Measurements from ENCODE around the gene AHCYL2.
"Not testable (repeated sequence)": the region's sequence is repeated elsewhere in the genome, so short reads cannot be mapped to it uniquely, and the experiment has no call there.

AHCYL2 gene

DNA sequence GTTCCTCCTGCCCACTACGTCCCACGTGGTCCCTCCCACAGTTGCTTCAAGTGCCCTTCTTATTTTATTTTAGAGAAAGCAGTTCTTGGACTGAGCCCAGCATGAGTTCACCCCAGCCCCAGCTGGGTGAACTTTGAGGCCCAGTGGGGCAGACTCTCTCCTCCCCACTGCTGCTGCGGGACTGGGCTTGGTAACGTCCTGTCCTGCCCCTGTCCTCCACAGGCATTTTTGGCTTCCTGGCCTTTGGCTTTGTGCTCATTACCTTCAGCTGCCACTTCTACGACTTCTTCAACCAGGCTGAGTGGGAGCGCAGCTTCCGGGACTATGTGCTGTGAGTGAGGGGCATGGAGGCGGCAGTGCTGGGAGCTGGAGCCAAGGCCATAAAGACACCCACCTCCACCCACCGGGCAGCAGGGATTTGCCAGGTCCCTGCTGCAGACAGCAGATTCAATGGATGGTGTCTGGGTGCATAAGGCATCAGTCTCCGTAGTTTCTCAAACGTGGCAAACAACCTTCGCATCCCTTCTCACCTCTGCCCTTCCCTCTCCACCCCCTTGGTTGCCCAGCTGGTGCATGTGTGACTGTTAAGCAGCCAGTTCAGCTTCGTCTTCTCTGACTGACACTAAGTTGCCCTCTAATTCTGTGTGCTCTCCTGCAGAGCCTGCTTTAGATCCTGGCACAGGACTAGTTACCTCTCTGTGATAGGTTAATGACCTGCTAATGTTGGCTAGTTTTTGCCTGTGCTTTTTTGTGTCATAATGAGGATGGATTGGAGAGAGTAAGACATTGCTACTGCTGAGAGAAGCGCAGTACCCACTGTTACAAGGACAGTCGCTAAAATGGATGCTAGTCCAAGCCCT is 15.5 kb upstream of the AHCYL2 start:
- no peak for DNase-seq

DNA sequence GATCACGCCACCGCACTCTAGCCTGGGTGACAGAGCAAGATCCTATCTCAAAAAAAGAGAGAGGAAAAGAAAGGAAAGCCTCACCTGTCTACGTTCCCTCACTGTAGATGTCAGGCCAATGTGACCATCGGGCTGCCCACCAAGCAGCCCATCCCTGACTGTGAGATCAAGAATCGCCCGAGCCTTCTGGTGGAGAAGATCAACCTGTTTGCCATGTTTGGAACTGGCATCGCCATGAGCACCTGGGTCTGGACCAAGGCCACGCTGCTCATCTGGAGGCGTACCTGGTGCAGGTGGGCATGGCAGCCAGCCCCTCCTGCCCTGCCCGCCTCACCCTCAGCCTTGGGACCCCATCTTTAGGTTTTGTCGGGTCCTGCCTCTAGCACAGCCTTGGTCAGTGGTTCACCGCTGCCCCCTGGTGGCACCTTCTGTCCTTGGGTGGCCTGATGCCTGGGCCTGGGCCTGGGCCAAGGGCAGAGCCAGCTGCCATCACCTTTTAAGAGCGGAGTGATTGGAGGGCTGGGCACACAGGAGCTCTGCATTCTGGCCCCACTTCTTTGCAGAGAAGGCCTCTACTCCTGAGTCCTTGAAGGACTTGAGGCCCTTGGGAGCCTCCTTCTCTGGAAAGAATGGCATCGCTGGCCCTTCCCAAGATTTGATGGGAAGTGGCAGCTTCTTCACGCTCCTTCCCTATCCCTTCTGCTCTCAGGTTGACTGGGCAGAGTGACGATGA is 14.4 kb upstream of the AHCYL2 start:
- peak; percentile 10 for DNase-seq

DNA sequence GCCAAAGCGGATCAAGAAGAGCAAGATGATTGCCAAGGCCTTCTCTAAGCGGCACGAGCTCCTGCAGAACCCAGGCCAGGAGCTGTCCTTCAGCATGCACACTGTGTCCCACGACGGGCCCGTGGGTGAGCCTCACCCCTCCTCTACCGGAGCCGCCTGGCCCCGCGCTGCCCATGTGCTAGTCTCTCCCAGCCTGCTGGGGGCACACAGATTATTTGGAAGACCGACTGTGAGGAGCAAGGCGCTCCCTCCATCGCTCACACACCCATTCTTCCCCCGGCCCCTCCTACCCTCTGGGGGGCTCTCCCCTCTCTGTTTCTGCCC is 13.9 kb upstream of the AHCYL2 start:
- DNase-seq = no peak

DNA sequence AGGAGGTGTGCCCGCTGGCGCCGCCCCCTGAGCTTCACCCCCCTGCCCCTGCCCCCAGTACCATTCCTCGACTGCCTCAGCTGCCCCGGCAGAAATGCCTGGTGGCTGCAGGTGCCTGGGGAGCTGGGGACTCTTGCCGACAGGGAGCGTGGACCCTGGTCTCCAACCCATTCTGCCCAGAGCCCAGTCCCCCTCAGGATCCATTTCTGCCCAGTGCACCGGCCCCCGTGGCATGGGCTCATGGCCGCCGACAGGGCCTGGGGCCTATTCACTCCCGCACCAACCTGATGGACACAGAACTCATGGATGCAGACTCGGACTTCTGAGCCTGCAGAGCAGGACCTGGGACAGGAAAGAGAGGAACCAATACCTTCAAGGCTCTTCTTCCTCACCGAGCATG is 12.7 kb upstream of the AHCYL2 start:
- no peak for DNase-seq

DNA sequence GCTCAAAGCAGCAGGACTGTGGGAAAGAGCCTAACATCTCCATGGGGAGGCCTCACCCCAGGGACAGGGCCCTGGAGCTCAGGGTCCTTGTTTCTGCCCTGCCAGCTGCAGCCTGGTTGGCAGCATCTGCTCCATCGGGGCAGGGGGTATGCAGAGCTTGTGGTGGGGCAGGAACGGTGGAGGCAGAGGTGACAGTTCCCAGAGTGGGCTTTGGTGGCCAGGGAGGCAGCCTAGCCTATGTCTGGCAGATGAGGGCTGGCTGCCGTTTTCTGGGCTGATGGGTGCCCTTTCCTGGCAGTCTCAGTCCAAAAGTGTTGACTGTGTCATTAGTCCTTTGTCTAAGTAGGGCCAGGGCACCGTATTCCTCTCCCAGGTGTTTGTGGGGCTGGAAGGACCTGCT is 12.2 kb upstream of the AHCYL2 start:
- no peak for DNase-seq

DNA sequence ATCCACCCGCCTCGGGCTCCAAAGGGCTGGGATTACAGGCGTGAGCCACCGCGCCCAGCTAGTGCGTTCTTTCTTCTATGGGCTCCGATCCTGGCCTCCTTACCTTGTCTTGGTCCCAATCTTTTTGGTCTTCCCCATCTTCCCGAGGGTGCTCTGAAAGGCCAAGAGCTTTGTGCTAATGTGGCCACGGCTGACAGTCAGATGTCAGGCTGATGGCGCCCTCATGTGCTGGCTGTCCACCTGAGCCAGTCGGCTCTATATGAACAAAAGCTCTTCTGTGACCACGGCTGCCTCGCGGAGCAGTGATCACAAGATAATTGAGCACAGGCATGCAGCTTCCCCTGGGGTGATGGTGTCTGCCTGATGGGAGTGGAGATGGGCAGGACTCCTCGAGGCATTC is 11.0 kb upstream of the AHCYL2 start:
- no peak for DNase-seq

DNA sequence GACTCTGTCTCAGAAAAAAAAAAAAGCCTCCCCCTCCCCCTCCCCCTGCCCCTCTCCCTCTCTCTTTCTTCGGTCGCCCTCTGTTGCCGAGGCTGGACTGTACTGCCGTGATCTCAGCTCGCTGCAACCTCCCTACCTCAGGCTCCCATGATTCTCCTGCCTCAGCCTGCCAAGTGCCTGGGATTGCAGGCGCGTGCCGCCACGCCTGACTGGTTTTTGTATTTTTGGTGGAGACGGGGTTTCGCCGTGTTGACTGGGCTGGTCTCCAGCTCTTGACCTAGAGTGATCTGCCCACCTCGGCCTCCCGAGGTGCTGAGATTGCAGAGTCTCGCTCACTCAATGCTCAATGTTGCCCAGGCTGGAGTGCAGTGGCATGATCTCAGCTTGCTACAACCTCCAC is 9.1 kb upstream of the AHCYL2 start:
- not testable (repeated sequence) for DNase-seq

DNA sequence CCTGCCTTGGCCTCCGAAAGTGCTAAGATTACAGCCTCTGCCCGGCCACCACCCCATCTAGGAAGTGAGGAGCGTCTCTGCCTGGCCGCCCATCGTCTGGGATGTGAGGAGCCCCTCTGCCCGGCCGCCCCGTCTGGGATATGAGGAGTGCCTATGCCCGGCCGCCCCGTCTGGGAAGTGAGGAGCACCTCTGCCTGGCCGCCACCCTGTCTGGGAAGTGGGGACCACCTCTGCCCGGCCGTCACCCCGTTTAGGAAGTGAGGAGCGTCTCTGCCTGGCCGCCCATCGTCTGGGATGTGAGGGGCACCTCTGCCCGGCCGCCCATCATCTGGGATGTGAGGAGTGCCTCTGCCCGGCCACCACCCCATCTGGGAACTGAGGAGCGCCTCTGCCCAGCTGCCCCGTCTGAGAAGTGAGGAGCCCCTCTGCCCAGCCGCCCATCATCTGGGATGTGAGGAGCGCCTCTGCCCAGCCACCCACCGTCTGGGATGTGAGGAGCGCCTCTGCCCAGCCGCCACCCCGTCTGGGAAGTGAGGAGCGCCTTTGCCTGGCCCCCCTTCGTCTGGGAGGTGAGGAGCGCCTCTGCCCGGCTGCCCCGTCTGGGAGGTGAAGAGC is 8.6 kb upstream of the AHCYL2 start:
- not testable (repeated sequence) for DNase-seq

DNA sequence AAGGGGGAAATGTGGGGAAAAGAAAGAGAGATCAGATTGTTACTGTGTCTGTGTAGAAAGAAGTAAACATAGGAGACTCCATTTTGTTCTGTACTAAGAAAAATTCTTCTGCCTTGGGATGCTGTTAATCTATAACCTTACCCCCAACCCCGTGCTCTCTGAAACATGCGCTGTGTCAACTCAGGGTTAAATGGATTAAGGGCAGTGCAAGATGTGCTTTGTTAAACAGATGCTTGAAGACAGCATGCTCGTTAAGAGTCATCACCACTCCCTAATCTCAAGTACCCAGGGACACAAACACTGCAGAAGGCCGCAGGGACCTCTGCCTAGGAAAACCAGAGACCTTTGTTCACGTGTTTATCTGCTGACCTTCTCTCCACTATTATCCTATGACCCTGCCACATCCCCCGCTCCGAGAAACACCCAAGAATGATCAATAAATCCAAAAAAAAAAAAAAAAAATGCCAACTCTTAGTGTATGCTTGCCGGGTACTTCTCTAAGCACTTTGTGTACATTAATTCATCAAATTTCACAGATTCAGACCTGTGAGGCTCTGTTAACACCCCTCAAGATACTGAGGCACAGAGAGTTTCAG is 7.9 kb upstream of the AHCYL2 start:
- not testable (repeated sequence) for DNase-seq

DNA sequence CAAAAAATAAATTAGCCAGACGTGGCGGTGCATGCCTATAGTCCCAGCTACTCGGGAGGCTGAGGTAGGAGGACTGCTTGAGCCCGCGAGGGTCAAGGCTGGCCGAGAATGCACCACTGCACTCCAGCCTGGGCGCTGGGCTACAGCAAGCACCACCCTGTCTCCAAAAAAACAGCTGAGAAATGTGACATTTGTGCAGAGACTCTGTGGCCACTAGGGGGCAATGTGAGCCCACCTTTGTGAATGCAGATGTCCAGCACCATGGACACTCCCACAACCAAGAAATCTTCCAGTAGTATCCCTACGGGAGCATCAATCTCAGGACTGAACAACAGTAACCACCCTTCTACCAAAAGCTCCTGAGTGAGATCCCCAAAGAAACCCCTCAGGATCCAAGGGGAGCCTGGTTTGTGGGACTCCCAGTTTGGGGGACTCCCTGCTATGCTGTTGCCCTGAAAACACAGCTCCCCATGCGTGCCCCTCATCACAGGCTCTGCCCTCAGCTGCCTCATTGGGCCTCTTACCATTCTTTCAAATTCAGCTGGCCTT is 6.2 kb upstream of the AHCYL2 start:
- DNase-seq = peak; percentile 11

DNA sequence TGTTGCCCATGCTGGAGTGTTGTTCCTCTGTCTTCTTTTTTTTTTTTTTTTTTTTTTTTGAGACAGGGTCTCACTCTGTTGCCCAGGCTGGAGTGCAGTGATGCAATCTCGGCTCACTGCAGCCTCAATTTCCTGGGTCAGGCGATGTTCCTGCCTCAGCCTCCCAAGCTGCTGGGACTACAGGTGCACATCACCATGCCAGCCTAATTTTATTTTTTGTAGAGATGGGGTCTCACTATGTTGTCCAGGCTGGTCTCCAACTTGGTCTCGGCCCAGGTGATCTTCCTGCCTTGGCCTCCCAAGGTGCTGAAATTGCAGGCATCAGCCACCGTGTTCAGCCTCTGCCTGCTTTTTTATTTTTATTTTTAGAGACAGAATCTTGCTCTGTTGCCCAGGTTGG is 5.7 kb upstream of the AHCYL2 start:
- DNase-seq = not testable (repeated sequence)

DNA sequence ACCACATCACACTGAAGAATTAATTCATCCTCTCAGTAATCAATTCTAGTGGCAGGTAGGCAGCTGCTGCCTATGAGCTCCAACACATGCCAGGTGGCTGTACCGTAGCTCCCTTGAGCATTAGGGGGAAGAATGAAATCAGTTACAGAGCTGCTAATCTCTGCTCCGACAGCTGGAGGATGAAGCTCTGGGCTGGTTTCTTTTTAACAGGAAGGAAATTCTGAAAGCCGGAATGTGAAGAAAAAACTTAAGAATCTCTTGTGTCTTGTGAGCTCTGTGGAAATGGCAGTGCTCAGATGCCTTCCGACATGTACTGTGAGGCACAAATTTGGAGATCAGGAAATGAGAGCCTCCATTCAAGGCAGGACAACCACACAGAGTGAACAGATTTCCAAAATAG is 2.8 kb upstream of the AHCYL2 start:
- DNase-seq = no peak

DNA sequence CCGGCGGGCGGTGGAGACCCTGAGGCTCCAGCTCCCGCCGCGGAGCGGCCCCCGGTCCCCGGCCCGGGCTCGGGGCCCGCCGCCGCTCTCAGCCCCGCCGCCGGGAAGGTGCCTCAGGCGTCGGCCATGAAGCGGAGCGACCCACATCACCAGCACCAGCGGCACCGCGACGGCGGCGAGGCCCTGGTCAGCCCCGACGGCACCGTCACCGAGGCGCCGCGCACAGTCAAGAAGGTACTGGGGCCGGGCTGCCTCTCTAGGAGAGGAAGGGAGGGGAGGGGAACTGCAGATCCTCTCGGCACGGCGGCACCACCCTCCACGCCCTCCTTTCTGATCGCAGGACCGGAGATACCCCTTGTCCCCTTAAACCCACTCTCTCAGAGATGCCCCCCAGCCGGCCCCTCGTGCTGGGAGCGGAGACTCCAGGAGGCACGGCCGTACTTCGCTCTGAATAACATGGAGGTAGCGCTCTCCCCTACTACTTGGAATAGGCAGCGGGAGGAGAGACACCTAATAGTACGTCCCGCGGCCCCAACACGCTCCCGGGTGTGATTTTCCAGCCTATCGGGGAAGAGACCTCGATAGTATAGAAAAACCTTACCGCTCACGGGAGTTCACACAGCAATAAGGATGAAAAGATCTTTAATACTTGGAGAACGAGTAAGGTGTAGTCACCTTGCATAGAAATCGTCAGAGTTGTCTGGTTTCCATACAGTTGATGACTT is 538 bp downstream of the AHCYL2 start:
- no peak for DNase-seq

DNA sequence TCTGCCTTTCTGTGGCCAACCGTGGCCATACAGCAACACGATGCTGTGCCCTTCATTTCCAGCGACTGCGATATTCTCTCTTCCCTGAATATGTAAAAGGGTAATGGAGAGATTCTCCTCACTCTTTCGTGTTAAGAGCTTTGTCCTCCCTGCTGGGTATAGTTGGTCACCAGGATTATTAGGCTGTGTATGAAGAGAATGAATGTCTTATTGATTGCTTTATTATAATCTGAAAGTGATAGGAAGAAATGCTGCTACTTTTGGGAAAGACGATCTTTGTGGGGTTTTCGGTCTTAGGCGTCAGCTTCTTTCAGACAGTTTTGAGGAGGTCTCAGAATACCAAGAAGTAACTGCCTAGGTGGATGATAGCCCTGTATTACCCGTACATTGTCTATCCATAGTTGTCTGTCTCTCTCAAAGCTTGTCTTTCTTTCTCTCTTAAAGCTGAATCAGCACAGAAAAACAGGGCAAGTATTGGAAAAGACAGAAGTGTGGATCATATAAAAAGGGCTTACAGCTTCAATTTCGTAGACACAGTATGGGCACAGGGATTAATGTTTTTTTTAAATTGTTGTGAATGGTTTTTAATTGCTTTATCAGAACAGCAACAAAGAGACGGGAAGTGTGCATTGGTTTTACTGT is 1.2 kb downstream of the AHCYL2 start:
- DNase-seq = no peak

DNA sequence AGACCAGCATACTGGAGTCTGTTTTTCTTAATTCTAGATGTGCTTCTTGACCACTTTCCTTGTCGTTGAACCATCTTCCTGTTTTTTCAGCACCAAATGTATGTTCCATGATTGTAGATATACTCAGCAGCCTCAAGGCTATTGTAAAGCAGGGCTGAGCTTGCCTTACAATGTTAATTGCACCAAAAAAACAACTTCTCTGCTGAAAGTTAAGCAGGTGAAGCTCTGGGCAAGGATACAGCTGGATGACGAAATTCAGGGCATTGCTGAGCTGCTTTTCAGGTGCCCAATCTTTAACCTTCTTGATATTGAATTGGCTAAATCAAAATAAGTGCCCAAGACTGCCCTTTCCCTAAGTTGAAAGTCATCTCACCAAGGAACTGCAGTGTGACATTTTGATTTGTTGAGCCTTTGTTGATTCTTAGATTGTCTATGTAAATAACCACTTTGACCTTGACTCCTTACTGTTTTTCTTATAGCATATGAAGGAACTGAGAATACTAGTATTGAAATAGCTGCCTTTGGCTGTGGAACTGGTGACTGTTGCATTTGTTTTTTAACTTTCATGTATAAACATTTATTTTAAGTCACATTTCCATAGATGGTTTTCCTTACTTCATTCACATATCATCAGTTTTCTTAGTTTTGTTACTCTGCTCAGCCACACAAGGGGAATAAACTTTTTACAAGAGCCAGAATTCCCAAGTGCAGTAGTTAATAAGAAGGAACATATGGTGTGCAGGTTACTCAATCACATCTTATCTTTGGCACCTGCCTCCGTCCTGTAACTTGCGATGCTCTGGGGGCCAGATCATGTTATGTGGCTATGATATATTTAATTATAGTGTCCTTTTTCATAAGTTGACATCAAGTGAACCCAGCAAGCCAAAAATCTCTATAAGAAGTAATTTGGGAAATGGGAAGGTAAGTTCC is 3.1 kb downstream of the AHCYL2 start:
- DNase-seq = no peak

DNA sequence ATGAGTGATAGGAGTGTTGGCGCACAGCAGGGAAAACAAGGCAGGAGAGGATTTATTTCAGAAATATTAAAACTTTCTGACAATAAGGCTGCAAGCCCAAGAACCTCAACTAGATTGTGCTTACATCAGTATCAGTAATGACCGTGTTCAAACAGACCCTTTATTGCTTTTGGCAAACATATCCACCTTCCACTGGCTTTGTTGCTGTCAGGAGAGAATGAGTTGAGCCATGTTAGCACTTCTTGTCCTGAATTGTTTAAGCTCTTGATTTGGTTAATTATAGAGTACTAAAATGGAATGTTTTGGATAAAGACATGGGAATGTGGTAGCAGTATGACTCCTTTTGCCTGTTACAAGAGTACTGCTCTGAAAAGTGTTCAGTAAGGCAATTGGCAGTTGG is 3.8 kb downstream of the AHCYL2 start:
- DNase-seq = no peak

DNA sequence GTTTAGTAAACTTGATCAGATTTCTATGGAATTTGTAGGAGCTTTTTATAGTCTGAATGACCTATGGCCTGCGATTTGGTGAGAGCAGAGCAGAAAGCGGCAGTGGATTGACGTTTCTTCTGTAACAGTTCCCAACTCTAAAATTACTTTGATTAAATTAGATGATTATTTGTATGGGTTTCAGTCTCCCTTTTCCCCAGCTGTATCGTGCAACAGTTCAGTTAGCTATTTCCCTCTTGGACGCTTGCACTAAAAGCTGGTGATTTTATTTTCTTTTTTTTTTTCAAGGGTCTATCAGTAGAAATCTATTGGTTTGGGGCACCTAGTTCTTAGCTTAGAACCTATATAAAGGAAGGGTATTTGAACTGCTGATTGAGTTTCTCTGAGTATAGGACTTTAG is 6.8 kb downstream of the AHCYL2 start:
- no peak for DNase-seq

DNA sequence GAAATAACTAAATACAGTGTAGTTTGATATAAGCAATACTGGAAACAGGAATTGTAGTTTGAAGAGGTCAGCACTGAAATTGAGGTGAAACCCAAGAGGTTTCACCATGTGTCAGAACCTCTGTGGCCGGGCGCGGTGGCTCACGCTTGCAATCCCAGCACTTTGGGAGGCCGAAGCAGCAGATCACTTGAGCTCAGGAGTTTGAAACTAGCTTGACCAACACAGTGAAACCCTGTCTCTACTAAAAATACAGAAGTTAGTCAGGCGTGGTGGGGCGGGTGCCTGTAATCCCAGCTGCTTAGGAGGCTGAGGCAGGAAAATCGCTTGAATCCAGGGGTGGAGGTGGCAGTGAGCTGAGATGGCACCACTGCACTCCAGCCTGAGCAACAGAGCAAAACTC is 13.7 kb downstream of the AHCYL2 start:
- DNase-seq = no peak

DNA sequence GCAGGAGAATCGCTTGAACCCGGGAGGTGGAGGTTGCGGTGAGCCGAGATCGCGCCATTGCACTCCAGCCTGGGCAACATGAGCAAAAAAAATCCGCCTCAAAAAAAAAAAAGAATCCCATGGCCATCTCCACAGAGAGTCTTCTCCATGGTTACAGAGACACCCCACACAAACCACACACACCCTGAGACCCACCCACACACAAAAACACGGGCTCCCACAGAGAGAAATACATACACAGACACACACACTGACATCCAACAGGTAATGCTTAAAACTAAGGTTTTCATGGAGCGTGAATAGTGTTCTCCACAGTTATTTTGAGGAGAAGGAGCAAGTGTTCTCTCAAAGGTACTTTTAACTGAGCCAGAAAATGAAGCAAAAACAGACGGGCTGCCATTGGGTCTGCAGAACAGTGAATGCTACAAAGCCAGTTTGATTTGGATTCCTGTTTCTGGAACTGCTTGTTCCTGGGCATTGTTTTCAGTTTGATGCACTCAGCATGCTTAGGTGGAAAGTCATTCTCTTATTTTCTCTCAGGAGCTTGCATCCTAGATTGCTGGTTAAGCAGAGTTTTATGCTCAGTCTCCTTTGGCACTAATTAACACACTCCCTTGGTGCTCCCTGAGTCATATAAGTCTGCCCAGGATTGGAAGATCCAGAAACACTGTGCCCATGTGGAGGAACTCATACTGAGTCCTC is 15.4 kb downstream of the AHCYL2 start:
- no peak for DNase-seq

DNA sequence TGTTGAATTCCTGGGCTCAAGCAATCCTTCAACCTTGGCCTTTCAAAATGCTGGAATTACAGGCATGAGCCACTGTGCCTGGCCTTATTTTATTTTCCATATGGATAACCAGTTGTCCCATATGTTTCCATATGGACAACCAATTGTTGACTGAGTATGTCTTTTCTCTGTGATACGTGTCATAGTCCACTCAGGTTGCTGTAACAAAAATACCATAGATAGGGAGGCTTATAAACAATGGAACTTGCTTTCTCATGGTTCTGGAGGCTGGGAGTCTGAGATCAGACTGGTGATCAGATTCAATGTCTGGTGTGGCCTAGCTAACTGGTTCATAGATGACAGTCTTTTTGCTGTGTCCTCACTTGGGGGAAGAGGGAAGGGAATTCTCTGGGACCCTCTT is 19.4 kb downstream of the AHCYL2 start:
- DNase-seq = no peak
